Fibroblast of lung (primary cell): ENCODE data around the gene OPTC. TPM values are rescaled to one million over a fixed set of nuclear protein-coding genes. Genes with fewer than 3 reads are reported as not detected.

ENCODE experiments used
- polyA plus RNA-seq, 2 donors: library from polyadenylated mRNA; depleted of rRNA in 1 of 2; stranded (reverse) in 1 of 2; unstranded in 1 of 2; fragments of >200 nt; gene quantifications; 2 replicates each; pipeline ENCODE4 v1.2.1, GENCODE V29; 2011 to 2012; ENCODE audit warnings: missing spikeins in 1 of 2
- total RNA-seq: library from RNA; depleted of rRNA; stranded (reverse); fragments of >200 nt; gene quantifications from 2 replicates; pipeline ENCODE4 v1.2.1, GENCODE V29; 2014

OPTC gene
- total and polyA plus RNA-seq, 2 donors (not counting 1 experiment from before 2014, with no cell fraction given): not detected

Other genes starting within 250 kb of the OPTC start
- gene BTG2, start 188.6 kb upstream of the OPTC start, total RNA-seq: 20.3 and 26.3 TPM in 2 replicates
- gene BTG2, start 188.6 kb upstream of the OPTC start, polyA plus RNA-seq: 9.8 and 12.2 TPM in 2 replicates
- gene FMOD, start 143.0 kb upstream of the OPTC start, total RNA-seq: 3.3 and 15.4 TPM in 2 replicates
- gene FMOD, start 143.0 kb upstream of the OPTC start, polyA plus RNA-seq: 2.9 and 9.0 TPM in 2 replicates
- gene PRELP, start 18.3 kb upstream of the OPTC start, total RNA-seq: 4.5 and 4.9 TPM in 2 replicates
- gene PRELP, start 18.3 kb upstream of the OPTC start, polyA plus RNA-seq: 2.8 and 13.9 TPM in 2 replicates
- gene ATP2B4, start 132.7 kb downstream of the OPTC start, total RNA-seq: 143 and 302 TPM in 2 replicates
- 265 and 328 TPM in 2 replicates for gene ATP2B4, start 132.7 kb downstream of the OPTC start, polyA plus RNA-seq